ENCODE results near the gene TTC28. TPM values are rescaled to one million over a fixed set of nuclear protein-coding genes. Genes with fewer than 3 reads are reported as not detected.

The TTC28 gene
- total and polyA plus RNA-seq, 8 donors: 31.1 to 44.2 (median 41.4) TPM

DNA sequence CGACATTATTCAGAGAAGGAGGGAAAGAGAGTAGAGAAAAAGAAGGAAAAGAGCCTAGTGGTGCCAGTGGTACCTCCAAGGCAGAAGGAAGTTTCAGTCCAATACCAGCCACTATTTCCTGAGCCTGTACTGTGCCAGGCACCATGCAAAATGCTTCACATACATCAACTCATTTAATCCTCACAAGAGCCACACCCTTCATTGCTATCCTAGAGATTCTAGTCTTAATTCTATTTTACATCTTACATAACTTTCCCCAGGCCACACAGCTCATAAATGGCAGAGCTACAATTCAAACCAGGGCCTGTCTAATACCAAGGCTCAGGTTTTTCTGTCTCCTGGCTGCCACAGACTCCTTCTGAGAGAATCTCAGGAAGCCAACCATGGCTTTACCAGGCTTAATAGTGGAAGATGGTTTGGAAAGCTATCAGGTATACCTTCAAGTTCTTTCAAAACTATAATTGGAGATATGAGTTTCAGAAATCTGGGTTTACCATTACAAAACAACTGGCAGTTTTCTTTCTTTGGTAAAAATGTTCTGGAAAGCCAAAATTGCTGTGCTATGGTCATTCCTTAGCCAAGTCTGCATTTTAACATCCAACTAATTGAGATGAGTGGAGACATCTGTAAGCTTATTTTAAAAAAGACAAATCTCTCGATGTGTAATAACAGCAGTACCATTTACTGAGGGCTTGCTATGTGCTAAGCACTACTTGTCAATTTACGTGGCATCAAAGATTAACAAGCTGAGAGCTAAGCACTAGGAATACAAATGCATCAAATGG lies 535.5 kb downstream of the TTC28 start:
- TF ChIP-seq, protein P1, sequence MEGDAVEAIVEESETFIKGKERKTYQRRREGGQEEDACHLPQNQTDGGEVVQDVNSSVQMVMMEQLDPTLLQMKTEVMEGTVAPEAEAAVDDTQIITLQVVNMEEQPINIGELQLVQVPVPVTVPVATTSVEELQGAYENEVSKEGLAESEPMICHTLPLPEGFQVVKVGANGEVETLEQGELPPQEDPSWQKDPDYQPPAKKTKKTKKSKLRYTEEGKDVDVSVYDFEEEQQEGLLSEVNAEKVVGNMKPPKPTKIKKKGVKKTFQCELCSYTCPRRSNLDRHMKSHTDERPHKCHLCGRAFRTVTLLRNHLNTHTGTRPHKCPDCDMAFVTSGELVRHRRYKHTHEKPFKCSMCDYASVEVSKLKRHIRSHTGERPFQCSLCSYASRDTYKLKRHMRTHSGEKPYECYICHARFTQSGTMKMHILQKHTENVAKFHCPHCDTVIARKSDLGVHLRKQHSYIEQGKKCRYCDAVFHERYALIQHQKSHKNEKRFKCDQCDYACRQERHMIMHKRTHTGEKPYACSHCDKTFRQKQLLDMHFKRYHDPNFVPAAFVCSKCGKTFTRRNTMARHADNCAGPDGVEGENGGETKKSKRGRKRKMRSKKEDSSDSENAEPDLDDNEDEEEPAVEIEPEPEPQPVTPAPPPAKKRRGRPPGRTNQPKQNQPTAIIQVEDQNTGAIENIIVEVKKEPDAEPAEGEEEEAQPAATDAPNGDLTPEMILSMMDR (IDR thresholded peaks at IDR 0.05): no peak
- no peaks in the 10 kb centered on the region for H3K36me3 ChIP-seq

GRCh38 chr22:28143241-28143865 lies 536.3 kb downstream of the TTC28 start:
- Histone ChIP-seq H3K27ac (no peak overlapping the region), H3K27me3 (no peaks in the 10 kb centered on the region), H3K4me1 (peaks cover 0 to 9% of the 10 kb centered on the region in 2 donors), H3K36me3 (no peaks in the 10 kb centered on the region), H3K4me3 (no peak overlapping the region), H3K9me3 (no peaks in the 10 kb centered on the region)
- TF ChIP-seq, protein P1 (IDR thresholded peaks at IDR 0.05): no peak
- ATAC-seq (no peak), DNase-seq (no peak)
- intact Hi-C loops (cut with DNase I): no loop called here

More for the DNA sequence above, 535.5 kb downstream of the TTC28 start:
- H3K4me3 ChIP-seq: no peak overlapping the region
- ATAC-seq (no peak), DNase-seq (no peak)
- intact Hi-C loops (cut with DNase I): no loop called here
- no peaks in the 10 kb centered on the region for H3K9me3 ChIP-seq
- no peak overlapping the region for H3K27ac ChIP-seq
- H3K4me1 ChIP-seq: peaks cover 0 to 8% of the 10 kb centered on the region in 2 donors
- H3K27me3 ChIP-seq: no peaks in the 10 kb centered on the region

DNA sequence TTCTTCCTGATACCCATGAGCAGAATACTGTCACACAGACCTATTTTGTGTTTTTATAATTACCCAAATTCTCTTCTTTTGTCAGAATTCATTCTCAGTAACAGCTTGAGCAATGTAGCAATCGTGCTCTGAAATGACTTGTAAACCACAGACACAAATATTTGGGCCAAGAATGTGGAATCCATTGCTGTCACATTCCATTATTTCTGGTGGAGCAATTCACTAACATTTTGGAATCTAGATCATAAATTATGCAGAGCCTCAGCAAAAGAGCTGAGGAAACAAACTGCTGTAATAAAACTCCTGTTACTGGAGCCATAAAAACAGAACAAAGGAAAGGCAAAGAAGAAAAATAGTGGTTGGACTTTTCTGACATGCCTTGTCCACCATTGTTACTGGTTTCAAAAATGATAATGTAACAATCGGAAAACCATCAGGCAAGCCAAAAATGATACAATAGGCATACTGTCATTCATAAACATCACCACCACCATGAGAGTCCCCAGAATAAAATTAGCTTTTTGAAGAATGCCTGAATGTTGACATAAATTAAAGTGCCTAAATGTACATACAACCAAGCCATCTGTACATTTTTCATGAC lies 537.2 kb downstream of the TTC28 start:
- peaks cover 0 to 1% of the 10 kb centered on the region in 2 donors for H3K9me3 ChIP-seq
- ATAC-seq (peak; percentile 37), DNase-seq (peak in 2 of 4 donors; percentile 76 to 81)
- H3K4me3 ChIP-seq: no peak overlapping the region
- peaks cover 0 to 13% of the 10 kb centered on the region in 2 donors for H3K4me1 ChIP-seq
- H3K27ac ChIP-seq: peak overlapping the region in 1 of 2 donors; percentile 27
- no peaks in the 10 kb centered on the region for H3K36me3 ChIP-seq
- no peaks in the 10 kb centered on the region for H3K27me3 ChIP-seq
- intact Hi-C loops (cut with DNase I): no loop called here
- TF ChIP-seq, protein P1 (IDR thresholded peaks at IDR 0.05): no peak

DNA sequence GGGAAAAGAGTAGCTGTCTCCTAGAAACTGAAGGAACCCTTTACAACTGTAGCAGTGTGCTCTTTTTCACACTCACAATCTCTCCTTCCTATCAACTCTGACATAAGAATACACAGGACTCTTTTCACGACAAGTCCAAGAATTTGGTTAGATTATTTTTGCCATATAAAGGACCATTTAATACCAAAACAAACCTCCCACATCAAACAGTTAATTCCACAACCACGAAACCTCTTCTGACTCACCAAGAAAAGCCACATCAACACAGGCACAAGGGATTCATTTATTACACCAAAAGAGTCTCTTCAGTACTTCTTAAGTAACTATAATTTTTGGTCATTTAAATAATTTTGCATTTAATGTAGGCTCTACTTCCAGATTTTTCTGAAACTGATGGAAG lies 538.0 kb downstream of the TTC28 start:
- ATAC-seq (no peak), DNase-seq (no peak)
- no peaks in the 10 kb centered on the region for H3K36me3 ChIP-seq
- no peak overlapping the region for H3K4me3 ChIP-seq
- intact Hi-C loops (cut with DNase I): no loop called here
- peak overlapping the region in 1 of 2 donors; percentile 27 for H3K27ac ChIP-seq
- peaks cover 0 to 13% of the 10 kb centered on the region in 2 donors for H3K4me1 ChIP-seq
- no peaks in the 10 kb centered on the region for H3K27me3 ChIP-seq
- peaks cover 0 to 4% of the 10 kb centered on the region in 2 donors for H3K9me3 ChIP-seq
- TF ChIP-seq, protein P1 (IDR thresholded peaks at IDR 0.05): no peak

GRCh38 chr22:28139961-28140360 lies 539.7 kb downstream of the TTC28 start:
- no peak overlapping the region for H3K27ac ChIP-seq
- ATAC-seq (peak; percentile 42), DNase-seq (no peak)
- TF ChIP-seq, protein P1 (IDR thresholded peaks at IDR 0.05): no peak
- intact Hi-C loops (cut with DNase I): no loop called here
- no peaks in the 10 kb centered on the region for H3K36me3 ChIP-seq
- H3K4me1 ChIP-seq: peaks cover 0 to 13% of the 10 kb centered on the region in 2 donors
- H3K4me3 ChIP-seq: no peak overlapping the region
- peaks cover 0 to 4% of the 10 kb centered on the region in 2 donors for H3K9me3 ChIP-seq
- H3K27me3 ChIP-seq: no peaks in the 10 kb centered on the region

Measured in left lung (tissue), 10 donors.